GM23248 (cell line): ENCODE data around the gene MYO15A.

ENCODE experiments used
- EZH2 ChIP-seq: fragments of 200-600 bp; sonication (generic); IDR thresholded peaks from 2 replicates; pipeline ENCODE4 v1.6.1; 2018; ENCODE audit warnings: antibody characterized with exemption, mild to moderate bottlenecking; ENCODE audit not compliant: insufficient read depth, poor library complexity, severe bottlenecking
- EZH2phosphoT487 ChIP-seq: fragments of 200-600 bp; sonication (generic); IDR thresholded peaks from 2 replicates; pipeline ENCODE4 v1.6.1; 2018; ENCODE audit warnings: antibody characterized with exemption, moderate library complexity, mild to moderate bottlenecking, low read depth; ENCODE audit not compliant: insufficient read depth

- no peak for TF ChIP-seq EZH2
- no peak for TF ChIP-seq EZH2phosphoT487
Observed at GRCh38 chr17:18228176-18228682, 119.7 kb downstream of the MYO15A start.
